GM13977 (cell line): ENCODE results near the gene IER5L.

Source experiments
- DNase-seq: peaks from one replicate; pipeline ENCODE4 v3.0.0; 2012; ENCODE audit warnings: low spot score
- in situ Hi-C: fragments of 300-500 bp; cut with MboI; formaldehyde crosslinking; loops from one replicate; pipeline ENCODE4 v1.12.0; 2022; ENCODE audit warnings: low sequenced_read_pairs, low pct_unique_long_range_greater_than_20kb, mixed read lengths, inconsistent platforms; ENCODE audit not compliant: unreplicated experiment
- TF ChIP-seq, protein P1 (sequence below): IDR thresholded peaks from 2 replicates; pipeline ENCODE4 v1.5.1; 2012; ENCODE audit warnings: mild to moderate bottlenecking, control low read depth; ENCODE audit not compliant: insufficient read depth; ENCODE audit errors: extremely low read depth, missing control alignments

Gene IER5L

DNA sequence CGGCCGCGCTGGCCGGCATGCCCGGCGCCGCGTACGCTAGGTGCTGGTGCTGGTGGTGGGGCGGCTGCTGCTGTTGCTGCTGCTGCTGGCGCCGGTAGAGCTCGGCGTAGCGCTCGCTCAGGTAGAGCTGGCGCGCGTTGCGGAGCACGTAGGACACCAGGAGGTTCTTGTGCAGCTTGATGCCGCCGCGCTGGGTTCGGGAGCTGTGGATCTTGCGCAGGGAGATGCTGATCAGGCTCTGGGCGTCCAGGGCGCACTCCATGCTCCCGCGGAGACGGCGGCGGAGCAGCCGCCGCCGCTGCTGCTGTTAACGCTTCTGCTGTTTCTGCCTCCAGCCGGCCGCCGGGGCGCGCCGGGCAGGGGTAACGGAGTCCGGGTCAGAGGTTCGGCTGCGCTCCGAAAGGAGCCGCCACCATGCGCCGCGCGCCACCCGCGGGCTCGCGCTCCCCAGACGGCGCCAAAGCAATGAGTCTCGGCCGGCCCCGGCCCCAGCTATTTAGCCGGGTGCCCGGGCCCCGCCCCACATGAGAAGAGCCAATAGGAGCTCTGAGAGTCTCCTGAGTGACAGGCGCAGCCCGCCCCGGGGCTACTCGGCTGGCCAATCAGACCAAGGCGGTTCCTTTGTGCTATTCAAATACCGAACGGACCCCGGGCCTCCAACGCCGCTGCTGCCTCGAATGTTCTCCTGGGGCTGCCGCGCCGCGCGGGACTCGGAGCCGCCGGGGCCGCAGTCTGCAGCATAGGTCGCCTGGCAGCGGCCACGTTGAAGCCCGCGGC, at the start of gene IER5L:
TSS of gene IER5L (minus strand) at position 471 of the 777 bp plus-strand sequence. CDS start at position 262, 209 bp downstream.
- TF ChIP-seq, protein P1, sequence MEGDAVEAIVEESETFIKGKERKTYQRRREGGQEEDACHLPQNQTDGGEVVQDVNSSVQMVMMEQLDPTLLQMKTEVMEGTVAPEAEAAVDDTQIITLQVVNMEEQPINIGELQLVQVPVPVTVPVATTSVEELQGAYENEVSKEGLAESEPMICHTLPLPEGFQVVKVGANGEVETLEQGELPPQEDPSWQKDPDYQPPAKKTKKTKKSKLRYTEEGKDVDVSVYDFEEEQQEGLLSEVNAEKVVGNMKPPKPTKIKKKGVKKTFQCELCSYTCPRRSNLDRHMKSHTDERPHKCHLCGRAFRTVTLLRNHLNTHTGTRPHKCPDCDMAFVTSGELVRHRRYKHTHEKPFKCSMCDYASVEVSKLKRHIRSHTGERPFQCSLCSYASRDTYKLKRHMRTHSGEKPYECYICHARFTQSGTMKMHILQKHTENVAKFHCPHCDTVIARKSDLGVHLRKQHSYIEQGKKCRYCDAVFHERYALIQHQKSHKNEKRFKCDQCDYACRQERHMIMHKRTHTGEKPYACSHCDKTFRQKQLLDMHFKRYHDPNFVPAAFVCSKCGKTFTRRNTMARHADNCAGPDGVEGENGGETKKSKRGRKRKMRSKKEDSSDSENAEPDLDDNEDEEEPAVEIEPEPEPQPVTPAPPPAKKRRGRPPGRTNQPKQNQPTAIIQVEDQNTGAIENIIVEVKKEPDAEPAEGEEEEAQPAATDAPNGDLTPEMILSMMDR, result no peak
- peak; percentile 100 for DNase-seq
- in situ Hi-C loops, result no loop called here

DNA sequence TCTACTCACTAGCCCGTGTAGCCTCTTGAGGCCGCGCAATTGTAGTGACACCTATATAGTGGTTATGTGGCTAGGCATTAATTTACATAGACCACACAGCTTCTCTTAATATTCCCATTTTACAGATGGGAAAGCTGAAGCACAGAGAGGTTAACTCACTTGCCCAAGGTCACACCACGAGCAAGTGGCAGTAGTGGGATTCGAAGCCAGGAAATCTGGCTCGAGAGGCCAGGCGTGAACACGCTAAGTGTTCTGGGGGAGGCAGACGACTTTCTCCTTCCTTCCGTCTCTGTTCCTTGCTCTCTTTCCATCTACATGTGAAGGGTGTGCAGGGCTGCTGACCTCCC, 49.8 kb upstream of the IER5L start:
- DNase-seq, result no peak
- in situ Hi-C loops, result no loop called here
- TF ChIP-seq, protein P1, result no peak

DNA sequence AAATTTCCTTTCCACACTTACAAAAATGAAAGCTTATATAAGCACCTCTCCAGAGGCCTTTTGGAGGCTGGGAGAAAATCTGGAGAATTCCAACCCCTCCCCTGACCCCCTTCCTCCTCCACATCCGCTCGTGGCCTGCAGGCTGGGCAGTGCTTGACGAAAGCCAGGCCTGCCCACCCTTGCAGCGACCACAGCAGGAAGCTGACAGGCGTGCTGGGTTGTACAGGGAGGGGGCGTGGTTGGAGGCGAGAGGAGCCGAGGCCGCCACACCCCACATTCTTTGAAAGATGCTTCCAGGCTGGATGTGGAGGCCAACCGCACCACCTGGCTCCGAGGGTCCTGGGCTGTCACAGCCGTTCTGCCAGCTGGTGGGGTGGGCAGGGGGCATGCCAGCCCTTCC, 47.8 kb upstream of the IER5L start:
- no peak for DNase-seq
- TF ChIP-seq, protein P1, result no peak
- in situ Hi-C loops, result no loop called here

GRCh38 chr9:129225490-129225778, 47.4 kb upstream of the IER5L start:
- in situ Hi-C loops, result no loop called here
- no peak for DNase-seq
- TF ChIP-seq, protein P1, result no peak

DNA sequence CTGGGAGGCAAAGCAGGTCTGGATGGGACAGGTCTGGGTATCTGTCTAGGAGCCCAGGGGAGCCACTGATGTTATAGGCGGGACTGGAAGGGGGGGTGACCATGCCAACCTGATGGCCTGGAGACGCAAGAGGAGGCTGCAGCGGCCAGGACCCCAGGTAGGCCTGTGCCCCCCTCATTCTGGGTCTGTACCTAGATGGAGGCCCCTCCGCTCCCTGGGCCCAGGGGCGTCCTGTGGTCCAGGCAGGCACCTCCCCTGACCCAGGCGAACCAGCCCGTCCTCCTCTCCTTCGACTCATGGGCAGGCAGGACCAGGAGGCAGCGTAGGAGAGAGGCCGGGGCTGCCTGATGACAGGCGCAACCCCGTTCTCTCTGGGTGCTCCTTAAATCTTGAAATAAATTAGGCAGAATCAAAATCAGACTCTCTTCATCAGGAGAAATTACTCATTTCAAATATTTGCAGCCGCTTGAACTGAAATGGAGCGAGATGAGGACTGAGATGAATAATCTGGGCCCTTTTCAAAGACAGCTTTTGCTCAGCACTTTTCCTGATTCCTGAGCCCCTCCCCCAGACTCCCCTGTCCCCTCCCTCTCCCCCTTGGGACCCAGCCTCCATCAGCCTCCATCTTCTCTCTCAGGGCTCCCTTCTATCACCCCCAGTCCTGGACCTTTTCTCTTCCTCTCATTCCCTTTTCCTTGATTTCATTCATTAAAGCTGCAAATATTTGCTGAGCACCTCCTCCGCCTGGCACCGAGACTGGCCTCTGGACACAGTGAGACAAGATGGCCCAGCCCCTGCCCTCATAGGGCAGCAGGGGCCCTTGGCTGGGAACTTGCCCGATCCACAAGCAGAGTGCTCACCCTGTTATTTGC, 46.8 kb upstream of the IER5L start:
- DNase-seq, result no peak
- in situ Hi-C loops, result no loop called here
- TF ChIP-seq, protein P1, result no peak

DNA sequence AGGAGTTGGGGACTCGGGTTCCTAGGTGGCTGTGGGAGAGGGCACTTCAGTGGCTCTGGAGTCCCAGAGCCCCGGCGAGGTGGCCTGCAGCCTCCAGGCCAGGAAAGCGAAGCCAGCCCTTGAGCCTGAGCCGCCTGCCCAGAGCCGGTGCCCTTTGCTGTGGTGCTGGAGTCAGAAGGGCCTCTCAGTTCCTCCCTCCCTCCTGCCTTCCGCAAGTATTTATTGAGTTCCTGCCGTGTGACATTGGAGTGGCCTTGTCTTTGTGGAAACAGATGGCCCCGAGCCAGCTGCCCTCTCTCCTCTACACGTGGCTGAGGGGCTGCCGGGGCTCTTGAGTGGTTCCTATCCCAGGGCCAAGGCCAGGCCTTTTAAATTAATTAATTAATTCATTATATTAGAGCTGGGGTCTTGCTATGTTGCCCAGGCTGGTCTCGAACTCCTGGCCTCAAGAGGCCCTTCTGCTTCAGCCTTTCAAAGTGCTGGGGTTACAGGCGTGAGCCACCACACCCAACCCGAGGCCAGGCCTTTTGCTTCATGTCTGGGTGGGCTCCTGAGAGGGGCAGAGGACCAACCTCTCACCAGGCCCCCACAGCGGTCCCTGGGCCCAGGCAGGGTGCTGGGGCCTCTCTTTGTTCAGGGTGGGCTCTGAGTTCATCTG, 45.6 kb upstream of the IER5L start:
- DNase-seq, result no peak
- TF ChIP-seq, protein P1, result no peak
- in situ Hi-C loops, result no loop called here
